Stimulated activated CD4-positive, alpha-beta T cell treated with anti-CD3 and anti-CD28 coated beads, Interleukin-2, amount 100 ng/mL, for 4 hours (primary cell): Measurements from ENCODE around the gene IQUB.
"Not testable (repeated sequence)": the region's sequence is repeated elsewhere in the genome, so short reads cannot be mapped to it uniquely, and the experiment has no call there.

Experiments
- DNase-seq: peaks from one replicate; pipeline ENCODE4 v3.0.0-alpha.2; 2020; ENCODE audit warnings: low read depth

The IQUB gene

DNA sequence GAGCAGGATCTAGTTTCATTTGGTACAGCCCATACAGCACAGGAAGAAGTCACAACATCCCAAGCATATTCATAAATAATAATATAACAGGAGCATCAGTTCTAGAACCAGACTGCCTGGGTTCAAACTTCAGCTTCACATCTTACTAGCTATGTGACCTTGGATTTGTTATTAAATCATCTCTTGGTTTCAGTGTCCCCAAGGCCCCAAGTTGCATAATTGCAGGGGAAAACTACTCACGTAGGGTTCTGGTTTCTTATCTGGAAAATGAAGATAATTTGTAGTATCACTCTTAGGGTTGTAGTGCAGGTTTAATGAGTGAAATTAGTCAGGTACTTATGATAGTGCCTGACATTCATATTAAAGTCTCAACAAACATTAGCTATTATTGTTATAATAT, 5.5 kb upstream of the IQUB start:
- DNase-seq = no peak

DNA sequence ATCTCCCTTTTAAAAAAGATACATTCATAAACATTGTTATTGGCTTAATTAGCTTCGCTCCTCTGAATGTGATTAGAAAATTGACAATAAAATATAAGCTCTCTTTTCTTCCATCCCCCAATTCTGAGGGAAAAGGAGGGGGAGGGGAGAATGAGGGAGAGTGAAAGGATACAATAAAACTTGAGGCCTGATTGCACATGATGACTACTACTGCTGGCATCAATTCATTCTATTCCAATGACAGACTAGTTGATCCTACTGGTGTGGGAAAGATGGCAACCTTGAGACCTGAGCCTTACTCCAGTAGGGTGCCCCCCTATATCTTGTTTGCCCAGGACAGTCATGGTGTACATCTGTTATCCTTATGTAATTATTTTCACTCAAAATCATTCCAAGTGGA, 4.5 kb upstream of the IQUB start:
- no peak for DNase-seq

DNA sequence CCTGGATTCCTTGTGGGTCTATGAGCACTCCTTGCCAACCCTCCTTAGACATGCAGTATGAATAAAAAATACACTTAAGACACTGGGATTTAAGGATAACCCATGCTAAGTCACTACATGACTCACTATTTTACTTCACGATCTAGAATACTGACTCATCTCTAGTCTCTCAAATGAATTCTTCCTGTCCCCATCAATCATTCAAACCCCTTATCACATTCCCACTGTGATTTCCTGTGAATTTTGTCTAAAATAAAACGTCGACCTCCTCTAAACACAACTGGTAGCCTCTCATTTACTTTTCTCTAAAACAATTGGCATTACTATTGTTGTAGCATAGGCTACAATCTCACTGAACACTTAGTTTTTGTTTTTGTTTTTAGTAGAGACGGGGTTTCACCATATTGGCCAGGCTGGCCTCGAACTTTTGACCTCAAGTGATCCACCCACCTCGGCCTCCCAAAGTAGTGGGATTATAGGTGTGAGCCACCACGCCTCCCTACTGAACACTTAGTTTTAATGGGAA, 3.9 kb upstream of the IQUB start:
- no peak for DNase-seq

DNA sequence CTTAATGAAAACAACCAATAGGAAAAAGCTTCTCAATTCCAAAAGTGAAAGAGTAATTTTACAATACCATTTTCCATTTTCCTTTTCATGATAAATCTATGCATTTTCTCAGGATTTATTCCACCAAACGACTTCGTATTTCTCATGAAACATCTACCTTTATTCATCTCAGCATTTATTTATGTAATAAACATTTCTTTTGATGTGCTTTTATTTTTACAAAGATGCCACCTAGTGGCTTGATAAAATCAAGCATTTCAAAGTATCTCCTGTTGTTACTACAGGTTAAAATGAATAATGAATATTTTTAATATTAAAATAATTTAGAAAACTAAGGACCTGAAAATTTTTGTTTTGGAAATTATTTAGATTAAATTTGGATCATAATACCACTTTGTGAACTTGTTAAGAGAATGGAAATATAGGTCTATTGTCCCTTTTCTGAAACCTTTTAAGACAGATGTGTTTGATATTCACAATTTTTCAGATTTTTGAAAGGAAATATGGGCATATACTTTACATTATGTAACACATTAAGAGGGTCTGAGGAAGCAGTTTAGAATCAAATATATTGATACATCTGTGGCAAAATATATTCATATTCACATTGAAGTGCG, 2.7 kb upstream of the IQUB start:
- no peak for DNase-seq

DNA sequence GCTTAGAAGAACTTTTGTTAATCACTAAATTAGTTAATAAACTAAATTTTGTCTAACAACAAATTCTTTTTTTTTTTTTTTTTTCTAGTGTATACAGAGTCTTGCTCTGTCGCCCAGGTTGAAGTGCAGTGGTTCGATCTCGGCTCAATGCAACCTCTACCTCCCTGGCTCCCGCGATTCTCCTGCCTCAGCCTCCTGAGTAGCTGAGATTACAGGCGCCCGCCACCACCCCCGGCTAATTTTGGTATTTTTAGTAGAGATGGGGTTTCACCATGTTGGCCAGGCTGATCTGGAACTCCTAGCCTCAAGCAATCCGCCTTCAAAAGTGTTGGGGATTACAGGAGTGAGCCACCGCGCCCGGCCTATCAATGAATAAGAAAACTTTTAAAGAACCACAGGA, 1.1 kb upstream of the IQUB start:
- DNase-seq = no peak

DNA sequence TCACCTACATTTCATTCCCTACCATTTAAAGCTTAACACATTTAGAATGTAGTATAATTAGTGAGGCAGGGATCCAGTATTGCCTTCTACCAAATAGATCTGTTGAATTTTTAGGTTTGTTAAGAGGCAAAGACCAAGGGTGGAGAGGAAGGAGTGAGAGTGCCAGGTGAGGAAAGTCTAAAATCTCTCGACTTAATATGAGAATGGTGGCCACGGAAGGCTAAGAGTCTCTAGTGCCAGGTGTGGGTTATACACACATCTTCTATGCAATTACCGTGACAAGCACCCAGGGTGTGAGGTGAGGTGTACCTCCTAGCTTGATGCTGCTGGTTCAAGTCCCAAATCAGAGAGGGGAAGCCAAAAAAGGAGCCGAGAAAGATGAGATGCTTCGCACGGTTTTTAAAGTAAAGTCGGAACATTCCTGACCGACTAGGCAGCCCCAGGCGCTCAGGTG, 439 bp downstream of the IQUB start:
- DNase-seq = no peak

DNA sequence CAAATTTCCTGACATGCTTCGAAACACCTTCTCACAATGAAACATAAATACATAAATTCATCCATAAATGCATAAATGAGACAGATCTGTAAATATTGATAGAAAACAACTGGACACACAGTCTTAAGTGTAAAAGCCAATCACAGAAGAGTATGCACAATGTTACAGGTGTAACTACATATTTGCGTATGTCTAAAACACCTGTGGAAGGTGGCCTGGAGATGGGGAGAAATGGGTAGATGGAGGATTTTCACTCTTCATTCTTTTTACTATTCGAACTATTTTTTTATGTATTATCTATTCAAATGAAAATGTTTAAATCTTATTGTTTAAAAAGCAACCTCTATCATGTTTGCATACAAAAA, 860 bp downstream of the IQUB start:
- DNase-seq = no peak

DNA sequence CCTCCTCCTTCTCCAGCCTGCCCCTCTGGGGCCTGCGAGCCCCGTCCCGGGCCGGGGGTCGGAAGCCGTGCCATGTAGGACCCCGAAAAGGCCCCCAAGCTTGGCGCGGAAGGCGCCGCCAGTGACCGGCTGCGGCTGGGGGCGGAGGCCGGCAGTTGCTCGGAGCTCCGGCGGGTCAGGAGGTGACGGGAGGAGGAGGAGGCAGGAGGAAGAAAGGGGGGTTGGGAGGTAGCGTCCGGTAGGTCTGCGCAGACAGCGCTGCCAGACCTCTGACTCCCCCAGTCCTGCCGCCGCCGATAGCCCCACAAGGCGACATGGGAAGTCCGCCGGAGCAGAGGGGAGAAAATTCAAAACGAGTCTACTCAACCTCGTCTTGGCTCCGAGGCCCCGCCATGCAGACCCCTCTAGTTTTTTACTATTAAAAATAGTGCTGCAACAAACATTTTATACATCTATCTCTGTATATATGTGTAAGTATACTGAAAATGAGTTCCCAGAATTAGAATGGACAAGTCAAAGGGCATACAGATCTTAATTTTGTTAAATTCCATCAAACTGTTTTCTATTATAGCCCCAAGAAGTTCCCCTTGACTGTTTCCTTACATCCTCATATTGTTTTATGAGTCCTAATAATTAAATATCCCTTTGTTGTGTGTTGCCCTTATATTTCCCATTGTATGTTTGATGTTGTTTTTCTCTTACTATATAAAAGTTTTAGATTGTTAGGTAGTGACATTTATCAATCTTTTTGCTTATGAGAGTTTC, 1.4 kb downstream of the IQUB start:
- not testable (repeated sequence) for DNase-seq

DNA sequence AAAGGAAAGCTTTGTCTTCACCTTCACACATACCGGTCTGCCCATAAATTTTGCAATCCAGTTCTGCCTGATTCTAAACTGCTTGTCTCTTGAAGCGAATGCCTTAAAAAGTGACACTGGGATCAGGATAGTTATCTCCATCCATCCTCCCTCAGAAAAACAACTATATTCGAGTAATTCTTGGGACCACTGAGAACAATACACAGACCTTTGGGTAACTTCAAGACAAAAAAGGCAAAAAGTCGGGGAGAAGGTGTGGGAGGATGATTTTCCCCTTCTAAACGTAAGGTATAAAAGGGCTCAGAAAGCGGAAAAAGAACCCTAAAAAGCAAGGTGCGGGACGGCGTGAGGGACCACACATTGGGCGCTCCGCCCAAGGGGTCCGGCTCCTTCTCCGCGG, 2.1 kb downstream of the IQUB start:
- not testable (repeated sequence) for DNase-seq

DNA sequence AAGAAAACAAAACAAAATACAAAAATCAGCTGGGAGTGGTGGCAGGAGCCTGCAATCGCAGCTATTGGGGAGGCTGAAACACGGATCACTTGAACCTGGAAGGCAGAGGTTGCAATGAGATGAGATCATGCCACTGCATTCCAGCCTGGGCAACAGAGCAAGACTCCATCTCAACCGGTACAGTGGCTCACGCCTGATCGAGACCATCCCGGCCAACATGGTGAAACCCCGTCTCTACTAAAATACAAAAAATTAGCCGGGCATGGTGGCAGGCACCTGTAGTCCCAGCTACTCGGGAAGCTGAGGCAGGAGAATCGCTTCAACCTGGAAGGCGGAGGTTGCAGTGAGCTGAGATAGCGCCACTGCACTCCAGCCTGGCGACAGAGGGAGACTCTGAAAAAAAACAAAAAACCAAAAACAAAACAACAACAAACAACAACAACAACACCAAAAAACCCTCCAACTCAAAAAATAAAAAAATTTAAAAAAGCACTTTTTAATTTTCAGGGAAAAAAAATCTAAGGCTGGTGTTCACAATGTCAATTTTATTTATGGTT, 4.3 kb downstream of the IQUB start:
- DNase-seq = not testable (repeated sequence)

DNA sequence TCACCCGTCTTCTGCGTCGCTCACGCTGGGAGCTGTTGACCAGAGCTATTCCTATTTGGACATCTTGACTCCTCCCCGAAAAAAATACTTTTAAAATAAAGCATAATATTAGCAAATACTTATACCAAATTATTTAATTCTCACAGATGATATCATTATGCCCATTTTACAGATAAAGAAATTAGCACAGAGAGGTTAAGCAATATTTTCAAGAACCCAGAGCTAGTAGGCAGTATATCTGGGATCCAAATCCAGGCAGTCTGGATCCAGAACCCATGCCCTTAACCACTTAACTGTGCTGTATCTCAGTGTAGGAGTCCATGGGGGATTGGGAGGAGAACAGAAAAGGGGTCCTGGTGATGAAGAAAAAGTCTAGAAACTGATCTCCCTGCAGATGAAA, 6.1 kb downstream of the IQUB start:
- DNase-seq = no peak

DNA sequence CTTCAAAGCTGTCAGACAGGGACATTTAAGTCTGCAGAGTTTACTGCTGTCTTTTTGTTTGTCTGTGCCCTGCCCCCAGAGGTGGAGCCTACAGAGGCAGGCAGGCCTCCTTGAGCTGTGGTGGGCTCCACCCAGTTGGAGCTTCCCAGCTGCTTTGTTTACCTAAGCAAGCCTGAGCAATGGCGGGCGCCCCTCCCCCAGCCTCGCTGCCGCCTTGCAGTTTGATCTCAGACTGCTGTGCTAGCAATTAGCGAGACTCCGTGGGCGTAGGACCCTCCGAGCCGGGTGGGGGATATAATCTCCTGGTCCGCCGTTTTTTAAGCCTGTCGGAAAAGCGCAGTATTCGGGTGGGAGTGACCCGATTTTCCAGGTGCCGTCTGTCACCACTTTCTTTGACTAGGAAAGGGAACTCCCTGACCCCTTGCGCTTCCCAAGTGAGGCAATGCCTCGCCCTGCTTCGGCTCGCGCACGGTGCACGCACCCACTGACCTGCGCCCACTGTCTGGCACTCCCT, 6.6 kb downstream of the IQUB start:
- not testable (repeated sequence) for DNase-seq

DNA sequence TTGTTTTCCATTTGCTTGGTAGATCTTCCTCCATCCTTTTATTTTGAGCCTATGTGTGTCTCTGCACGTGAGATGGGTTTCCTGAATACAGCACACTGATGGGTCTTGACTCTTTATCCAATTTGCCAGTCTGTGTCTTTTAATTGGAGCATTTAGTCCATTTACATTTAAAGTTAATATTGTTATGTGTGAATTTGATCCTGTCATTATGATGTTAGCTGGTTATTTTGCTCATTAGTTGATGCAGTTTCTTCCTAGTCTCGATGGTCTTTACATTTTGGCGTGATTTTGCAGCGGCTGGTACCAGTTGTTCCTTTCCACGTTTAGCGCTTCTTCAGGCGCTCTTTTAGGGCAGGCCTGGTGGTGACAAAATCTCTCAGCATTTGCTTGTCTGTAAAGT, 7.9 kb downstream of the IQUB start:
- DNase-seq = not testable (repeated sequence)

DNA sequence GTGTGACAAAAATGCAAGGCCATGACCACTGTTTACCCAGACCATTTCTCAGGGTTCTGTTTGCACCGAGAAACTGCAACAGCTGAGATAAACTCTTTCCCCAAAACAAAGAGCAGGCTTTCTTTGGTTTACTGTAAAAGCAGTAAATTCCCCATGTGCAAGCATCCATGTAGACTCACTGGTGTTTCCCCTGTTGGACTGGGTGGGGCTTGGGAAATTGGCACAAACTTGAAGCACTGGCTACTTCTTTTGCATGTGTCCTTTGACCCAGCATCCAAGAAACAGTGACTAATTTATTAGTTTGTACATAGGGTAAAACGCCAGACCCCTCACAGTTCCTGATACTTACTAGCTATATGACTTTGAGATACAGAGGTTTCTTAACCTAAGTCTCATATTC, 12.3 kb downstream of the IQUB start:
- DNase-seq = no peak

DNA sequence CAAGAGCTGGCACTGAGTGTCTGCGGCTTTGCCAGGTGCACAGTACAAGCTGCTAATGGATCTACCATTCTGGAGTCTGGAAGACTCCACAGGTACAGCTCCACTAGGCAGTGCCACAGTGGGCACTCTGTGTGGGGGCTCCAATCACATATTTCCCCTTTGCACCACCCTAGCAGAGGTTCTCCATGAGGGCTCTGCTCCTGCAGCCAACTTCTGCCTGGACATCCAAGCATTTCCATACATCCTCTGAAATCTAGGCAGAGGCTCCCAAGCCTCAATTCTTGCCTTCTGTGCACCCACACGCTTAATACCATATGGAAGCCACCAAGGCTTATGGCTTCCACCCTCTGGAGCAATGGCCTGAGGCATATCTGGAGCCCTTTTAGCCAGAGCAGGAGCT, 29.2 kb downstream of the IQUB start:
- no peak for DNase-seq

DNA sequence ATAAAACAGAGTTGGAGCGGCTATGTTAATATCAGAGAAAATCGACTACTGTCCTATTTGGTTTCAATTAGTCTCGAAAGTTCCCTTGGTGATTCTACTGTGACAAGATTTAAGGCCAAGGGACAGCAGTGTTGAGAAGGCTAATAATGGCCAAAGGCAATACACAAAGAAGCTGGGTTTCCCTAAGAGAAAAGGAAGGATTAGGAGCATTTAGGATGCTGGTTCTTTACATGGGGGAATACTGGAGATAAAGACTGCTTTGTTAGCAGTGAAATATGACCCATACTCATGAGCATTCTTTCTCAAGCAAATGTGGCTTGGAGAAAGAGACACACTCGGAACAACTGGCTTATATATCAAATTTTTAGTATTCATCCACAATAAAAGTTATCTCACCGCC, 32.2 kb downstream of the IQUB start:
- DNase-seq = no peak

DNA sequence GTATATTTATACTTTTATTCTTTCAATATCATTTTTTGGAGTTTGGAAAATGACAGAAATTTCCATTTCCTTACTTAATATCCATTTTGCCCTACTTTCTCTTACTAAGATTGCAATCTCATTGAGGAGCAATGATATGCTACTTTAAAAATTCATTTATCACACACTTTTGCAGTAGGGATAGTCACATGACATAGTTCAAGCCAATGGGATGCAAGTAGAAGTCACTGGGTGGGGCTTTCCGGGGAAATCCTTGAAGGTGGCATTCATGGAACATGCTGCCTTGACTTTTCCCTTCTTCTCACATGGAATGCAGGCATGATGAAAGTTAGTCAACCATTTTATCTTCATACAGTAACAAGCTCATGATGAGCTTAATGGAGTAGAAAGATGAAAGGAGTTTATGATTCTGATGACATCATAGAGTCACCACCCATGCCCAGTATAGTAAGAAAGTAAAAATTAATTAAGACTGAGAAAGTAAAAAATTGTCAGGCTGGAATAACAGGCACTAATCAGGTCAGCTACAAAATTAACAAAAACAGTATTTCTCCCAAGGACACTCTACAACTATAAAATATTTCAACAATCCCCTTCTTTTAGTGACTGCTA, 33.4 kb downstream of the IQUB start:
- no peak for DNase-seq

DNA sequence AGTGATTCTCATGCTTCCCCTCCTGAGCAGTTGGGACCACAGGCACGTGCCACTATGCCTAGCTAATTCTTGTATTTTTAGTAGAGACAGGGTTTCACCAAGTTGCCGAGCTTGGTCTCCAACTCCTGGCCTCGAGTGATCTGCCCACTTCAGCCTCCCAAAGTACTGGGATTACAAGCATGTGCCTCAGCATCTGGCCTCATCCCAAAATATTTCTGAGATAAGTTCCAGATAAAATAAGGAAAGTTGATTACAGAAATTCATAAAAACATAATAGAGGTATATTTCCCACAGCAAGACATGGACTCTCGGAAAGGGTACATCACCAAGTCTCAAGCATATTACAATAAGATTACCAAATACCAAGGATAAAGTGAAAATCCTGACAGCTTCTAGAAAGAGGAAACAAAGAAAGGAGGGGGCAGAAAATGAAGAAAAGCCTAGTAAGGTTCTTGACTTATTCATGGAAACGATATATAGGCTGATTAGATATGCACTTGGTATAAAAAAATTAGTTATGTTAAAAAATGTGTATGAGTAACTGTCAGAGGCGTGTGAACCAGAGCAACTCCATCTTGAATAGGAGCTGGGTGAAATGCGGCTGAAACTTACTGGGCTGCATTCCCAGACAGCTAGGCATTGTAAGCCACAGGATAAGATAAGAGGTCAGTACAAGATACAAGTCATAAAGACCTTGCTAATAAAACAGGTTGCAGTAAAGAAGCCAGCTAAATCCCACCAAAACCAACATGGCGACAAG, 35.0 kb downstream of the IQUB start:
- no peak for DNase-seq

DNA sequence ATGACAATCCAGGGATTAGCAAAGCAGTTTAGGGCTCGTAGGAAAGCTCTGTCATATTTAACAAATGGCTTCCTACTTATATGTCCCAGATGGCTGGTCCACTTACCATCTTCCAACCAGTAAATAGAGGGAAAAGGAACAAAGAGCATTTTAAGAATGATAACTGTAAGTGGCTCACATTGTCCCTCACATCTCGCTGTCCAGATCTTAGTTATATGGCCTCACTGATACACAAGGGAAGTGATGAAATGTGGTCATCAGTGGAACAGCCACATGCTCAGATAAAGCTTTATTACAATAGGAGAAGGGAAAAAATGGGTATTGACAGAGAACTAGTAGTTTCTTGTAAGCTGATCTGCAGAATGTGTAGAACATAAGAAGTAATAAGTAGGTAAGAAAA, 35.8 kb downstream of the IQUB start:
- DNase-seq = no peak

DNA sequence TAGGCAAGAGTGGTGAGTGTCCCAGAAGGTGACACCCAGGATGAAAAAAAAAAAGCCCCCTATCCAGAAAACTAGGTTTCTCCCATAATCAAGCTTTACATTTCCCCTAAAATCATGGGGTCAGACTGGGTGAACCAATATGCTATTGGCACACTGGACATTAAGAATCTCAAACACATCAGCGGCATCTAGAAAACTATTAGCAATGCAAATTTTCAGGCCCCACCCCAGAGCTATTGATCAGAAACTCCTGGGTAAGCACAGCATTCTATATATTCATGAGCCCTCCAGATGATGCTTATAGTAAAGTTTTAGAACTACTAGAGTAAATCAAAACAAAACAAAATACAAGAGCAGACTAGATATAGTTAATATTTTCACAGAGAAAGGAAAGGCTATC, 36.4 kb downstream of the IQUB start:
- no peak for DNase-seq

DNA sequence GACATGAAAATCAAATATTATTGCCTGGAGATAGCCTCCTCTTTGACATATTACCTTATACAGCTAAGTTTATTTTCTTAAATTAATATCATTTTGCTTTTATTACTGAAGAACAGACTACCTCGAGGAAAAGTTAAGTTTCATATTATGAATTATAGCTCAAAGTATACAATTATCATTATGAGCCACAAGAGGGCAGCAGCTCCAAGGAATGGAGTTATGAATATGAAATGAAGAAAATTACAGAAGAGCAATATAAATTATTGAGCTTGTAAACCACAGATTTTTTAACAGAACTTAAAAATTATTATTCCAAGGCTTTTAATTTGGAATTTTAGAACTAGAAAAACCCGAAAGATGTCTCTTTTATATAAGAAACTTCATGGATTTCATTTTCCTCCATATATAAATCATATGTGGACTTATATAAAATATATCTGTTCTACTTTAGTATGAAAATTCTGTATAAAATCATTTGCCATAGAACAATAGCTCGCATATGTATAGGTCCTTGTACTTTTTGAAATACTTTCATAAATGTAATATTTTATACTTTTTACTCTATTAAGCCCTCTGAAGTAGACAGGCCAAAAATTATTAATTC, 40.1 kb downstream of the IQUB start:
- DNase-seq = no peak

DNA sequence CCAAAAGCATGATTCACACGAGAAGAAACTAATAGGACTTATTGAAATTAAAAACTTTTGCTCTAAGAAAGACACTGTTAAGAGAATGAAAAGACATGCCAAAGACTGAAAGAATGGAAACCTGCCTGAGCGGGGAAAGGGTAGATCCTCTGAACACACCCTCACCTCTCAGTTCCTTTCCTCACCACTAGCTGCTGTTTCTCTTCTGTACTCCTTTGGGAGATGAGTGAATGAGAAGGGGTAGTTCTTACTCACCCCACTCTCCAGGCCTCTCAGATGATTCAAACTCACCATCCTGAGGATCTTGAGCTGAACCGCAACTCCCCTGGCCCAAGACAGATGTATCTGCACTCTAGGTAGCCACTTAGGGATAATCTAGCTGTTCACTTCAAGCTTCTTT, 41.9 kb downstream of the IQUB start:
- no peak for DNase-seq
